Brain microvascular endothelial cell (primary cell): ENCODE results near the gene CCDC182.

Experiments used
- DNase-seq: peaks from one replicate; pipeline ENCODE4 v3.0.0-alpha.2; 2020
- H3K27ac ChIP-seq: fragments of 250-450 bp; sonication (Bioruptor Pico); 2 replicates; pipeline ENCODE4 v1.5.1; 2020; ENCODE audit warnings: mild to moderate bottlenecking, moderate library complexity
- H3K27me3 ChIP-seq: fragments of 250-450 bp; sonication (Bioruptor Pico); replicated peaks from 2 replicates; pipeline ENCODE4 v1.5.1; 2020; ENCODE audit warnings: mild to moderate bottlenecking
- H3K36me3 ChIP-seq: fragments of 250-450 bp; sonication (Bioruptor Pico); replicated peaks from 2 replicates; pipeline ENCODE4 v1.5.1; 2020; ENCODE audit warnings: mild to moderate bottlenecking
- H3K4me3 ChIP-seq: 2 replicates; pipeline ENCODE4 v1.5.1; 2011; ENCODE audit warnings: low read depth, mild to moderate bottlenecking, control low read depth, low read length, moderate library complexity
- in situ Hi-C: cut with HindIII; loops from 2 replicates; pipeline ENCODE4 v1.10.0; 2017; ENCODE audit warnings: low sequenced_read_pairs, low pct_ligation_motif_present
- TF ChIP-seq, protein P1 (sequence below): IDR thresholded peaks from 2 replicates; pipeline ENCODE4 v1.5.1; 2011; ENCODE audit warnings: low read depth, mild to moderate bottlenecking, moderate library complexity, low read length, control low read depth, inconsistent platforms; ENCODE audit errors: missing control alignments

The CCDC182 gene

DNA sequence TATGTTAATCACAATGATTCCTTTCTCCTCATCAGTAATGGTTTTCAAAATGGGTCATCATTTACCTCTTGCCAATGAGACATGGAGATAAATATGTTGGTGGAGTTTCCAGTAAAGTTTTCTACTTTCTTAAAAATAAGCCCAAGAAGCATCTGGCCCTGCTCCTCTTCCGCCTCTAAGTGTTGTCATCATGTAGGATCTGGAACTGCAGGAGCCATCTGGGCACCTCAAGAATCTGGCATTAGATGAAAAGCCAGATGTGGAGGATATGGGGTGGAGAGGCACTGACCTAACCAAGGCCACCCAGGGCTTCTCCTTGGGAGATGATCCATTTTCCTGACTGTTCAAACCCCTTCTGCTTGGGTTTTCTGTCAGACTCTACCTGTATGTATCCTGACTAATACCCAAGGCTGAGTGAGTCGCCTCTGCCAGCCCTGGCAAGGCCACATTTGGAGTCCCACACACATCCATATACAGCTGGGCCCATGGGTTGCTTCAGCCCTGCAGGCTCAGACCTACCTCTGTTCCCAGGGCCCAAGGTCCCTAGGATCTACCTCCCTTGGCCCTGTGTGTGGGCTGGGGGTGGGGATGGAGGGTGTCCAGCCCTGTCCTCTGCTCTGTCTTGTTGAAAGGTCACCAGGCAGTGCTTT is 24.6 kb downstream of the CCDC182 start:
- no peak overlapping the region for H3K4me3 ChIP-seq
- no peak overlapping the region for H3K27ac ChIP-seq
- no peak for DNase-seq
- in situ Hi-C loops = no loop called here
- no peaks in the 10 kb centered on the region for H3K27me3 ChIP-seq
- H3K36me3 ChIP-seq = no peaks in the 10 kb centered on the region
- TF ChIP-seq, protein P1, sequence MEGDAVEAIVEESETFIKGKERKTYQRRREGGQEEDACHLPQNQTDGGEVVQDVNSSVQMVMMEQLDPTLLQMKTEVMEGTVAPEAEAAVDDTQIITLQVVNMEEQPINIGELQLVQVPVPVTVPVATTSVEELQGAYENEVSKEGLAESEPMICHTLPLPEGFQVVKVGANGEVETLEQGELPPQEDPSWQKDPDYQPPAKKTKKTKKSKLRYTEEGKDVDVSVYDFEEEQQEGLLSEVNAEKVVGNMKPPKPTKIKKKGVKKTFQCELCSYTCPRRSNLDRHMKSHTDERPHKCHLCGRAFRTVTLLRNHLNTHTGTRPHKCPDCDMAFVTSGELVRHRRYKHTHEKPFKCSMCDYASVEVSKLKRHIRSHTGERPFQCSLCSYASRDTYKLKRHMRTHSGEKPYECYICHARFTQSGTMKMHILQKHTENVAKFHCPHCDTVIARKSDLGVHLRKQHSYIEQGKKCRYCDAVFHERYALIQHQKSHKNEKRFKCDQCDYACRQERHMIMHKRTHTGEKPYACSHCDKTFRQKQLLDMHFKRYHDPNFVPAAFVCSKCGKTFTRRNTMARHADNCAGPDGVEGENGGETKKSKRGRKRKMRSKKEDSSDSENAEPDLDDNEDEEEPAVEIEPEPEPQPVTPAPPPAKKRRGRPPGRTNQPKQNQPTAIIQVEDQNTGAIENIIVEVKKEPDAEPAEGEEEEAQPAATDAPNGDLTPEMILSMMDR = no peak

DNA sequence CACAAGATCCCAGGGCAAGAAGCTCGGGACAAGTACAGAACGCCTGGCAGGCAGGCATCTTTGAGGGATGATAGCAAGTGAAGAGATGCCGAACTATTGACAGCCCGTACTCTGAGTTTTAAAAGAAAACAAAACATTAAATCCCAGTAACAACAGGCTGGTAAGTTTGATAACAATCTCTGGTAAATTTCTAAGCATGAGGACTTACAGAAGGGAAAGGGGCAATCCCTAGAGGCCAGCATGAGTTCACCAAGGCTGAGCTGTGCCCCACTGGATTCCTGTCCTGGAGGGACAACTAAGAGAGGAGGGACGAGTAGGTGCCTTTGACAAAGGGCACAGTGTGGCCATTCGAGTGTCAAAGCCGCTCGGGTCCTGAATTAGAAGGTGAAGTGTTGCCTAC is 26.2 kb downstream of the CCDC182 start:
- in situ Hi-C loops = no loop called here
- Histone ChIP-seq H3K4me3 (no peak overlapping the region), H3K27ac (no peak overlapping the region), H3K27me3 (no peaks in the 10 kb centered on the region), H3K36me3 (no peaks in the 10 kb centered on the region)
- TF ChIP-seq, protein P1 = no peak
- no peak for DNase-seq

DNA sequence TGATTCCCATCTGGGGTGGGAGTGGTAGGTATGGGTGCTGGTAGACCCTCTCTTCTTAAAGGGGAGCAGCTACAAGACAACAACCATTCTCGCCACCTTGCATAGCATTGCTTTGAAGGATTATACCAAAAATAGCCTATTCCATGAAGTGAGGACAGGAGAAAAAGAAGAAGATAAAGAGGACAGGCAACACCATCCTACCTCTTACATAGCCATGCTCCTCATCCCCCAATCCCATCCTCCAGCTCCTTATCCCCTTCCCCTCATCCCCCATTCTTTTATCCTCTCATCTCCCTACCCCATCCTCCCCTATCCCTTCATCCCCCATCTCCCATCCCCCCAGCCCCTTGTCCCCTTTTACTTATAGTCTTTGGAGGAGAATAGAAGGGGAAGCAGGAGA is 29.1 kb downstream of the CCDC182 start:
- in situ Hi-C loops = no loop called here
- no peak for DNase-seq
- TF ChIP-seq, protein P1 = no peak
- H3K27me3 ChIP-seq = peaks cover 2% of the 10 kb centered on the region
- no peak overlapping the region for H3K4me3 ChIP-seq
- H3K27ac ChIP-seq = no peak overlapping the region
- no peaks in the 10 kb centered on the region for H3K36me3 ChIP-seq

DNA sequence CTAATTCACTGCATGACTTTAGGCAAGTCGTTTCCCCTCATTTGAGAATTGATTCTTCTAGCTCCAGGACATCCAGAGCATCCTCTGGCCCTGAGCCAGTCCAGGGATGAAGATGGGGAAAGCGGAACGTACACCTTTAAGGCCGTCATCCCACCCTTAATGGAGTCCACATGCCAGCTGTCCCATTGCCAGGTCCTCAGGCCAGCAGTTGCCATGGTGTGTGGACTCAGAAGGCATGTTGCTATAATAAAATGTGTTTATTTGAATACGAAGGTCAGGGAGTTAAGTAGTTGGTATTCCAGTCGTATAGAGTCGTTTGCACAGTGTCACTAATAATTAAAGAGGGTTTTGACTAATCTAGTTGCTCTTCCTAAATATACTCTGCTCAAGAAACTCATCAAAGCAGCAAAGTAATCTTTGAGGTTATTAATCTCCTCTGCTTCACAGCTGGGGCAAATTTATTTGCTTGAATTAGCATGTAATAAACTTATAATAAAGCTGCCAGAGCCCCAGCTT is 30.4 kb downstream of the CCDC182 start:
- H3K36me3 ChIP-seq = no peaks in the 10 kb centered on the region
- in situ Hi-C loops = no loop called here
- no peak overlapping the region for H3K27ac ChIP-seq
- no peak for DNase-seq
- H3K27me3 ChIP-seq = peaks cover 2% of the 10 kb centered on the region
- no peak overlapping the region for H3K4me3 ChIP-seq
- TF ChIP-seq, protein P1 = no peak

DNA sequence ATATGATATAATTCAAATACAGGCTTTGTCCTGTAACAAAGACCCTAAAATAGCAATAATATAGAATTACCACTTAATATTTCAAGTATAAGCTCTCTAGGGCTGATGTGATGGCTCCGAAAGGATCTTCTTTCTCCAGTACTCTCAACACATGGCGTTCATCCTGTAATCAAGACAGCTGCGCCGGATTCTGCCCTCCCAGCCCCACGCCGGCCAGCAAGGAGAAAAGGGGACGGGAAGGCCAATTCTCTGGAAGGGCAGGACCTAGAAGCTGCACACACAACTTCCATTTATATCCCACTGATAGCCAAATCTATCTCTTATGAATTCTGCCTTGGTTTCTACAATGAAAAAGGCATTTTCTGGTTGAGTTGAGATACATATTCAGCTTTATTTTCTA is 32.0 kb downstream of the CCDC182 start:
- no peaks in the 10 kb centered on the region for H3K36me3 ChIP-seq
- TF ChIP-seq, protein P1 = no peak
- no peak overlapping the region for H3K27ac ChIP-seq
- peaks cover 2% of the 10 kb centered on the region for H3K27me3 ChIP-seq
- DNase-seq = no peak
- in situ Hi-C loops = no loop called here
- H3K4me3 ChIP-seq = no peak overlapping the region

DNA sequence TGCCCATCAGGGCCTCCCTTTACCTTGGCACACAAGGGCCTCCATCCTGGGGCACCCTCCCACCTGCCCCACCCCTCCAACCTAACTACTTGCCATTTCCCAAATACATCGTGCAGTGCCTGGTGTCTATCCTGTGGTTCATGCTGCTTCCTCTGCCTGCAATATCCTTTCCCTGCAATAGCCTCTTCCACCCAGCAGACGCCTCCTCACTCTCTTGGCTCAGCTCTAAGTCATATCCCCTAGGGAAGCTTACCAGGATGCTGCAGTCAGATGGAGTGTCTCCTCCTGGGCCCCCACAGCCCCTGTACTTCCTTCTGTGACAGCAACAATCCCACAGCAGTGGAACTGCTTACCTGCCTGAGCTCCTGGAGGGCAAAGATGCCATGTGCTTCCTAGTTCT is 36.7 kb downstream of the CCDC182 start:
- Histone ChIP-seq H3K27ac (no peak overlapping the region), H3K36me3 (no peaks in the 10 kb centered on the region), H3K27me3 (peaks cover 2% of the 10 kb centered on the region), H3K4me3 (no peak overlapping the region)
- no peak for DNase-seq
- TF ChIP-seq, protein P1 = peak; percentile 14
- in situ Hi-C loops = no loop called here
